Esophagus squamous epithelium (tissue), 5 donors: ENCODE results near the gene PFKM. TPM values are rescaled to one million over a fixed set of nuclear protein-coding genes. Genes with fewer than 3 reads are reported as not detected.
A peak's percentile ranks its signal among the peaks of the same experiment; 100 is the strongest.

Experiments used
- DNase-seq: peaks from one replicate; lab custom pipeline; 2025; lab: John Stamatoyannopoulos, UW
- H3K27ac ChIP-seq, 4 donors: fragments of 200-600 bp; sonication (generic); one replicate each; pipeline ENCODE4 v1.5.1; 2016 to 2019; ENCODE audit warnings: mild to moderate bottlenecking in 1 of 4
- H3K27me3 ChIP-seq, 4 donors: fragments of 200-600 bp; sonication (generic); 1 replicate in 3 of 4; 2 replicates in 1 of 4; pipeline versions ENCODE4 v1.5.1 to v1.6.0; 2017 to 2021; ENCODE audit warnings: antibody characterized with exemption in 1 of 4
- H3K36me3 ChIP-seq, 3 donors: fragments of 200-600 bp; sonication (generic); one replicate each; pipeline ENCODE4 v1.5.1; 2016 to 2019
- H3K4me1 ChIP-seq, 3 donors: fragments of 200-600 bp; sonication (generic); one replicate each; pipeline ENCODE4 v1.5.1; 2017 to 2019
- H3K4me3 ChIP-seq, 4 donors: fragments of 200-600 bp; sonication (generic); 1 replicate in 3 of 4; 2 replicates in 1 of 4; pipeline ENCODE4 v1.5.1; 2016 to 2019; ENCODE audit warnings: mild to moderate bottlenecking in 2 of 4, moderate library complexity in 1 of 4
- H3K9me3 ChIP-seq, 3 donors: fragments of 200-600 bp; sonication (generic); one replicate each; pipeline ENCODE4 v1.5.1; 2016 to 2019
- CTCF ChIP-seq, 6 experiments: fragments of 450-650 bp in 4 of 6; fragments of 200-600 bp in 2 of 6; sonication (generic) in 2 of 6; IDR thresholded peaks; one replicate each; pipeline ENCODE4 v1.5.1; 2016 to 2019; ENCODE audit warnings: antibody characterized with exemption in 6 of 6, mild to moderate bottlenecking in 4 of 6, moderate library complexity in 4 of 6
- POLR2A ChIP-seq, 4 donors: fragments of 450-650 bp; IDR thresholded peaks; one replicate each; pipeline ENCODE4 v1.6.1; 2017; ENCODE audit warnings: antibody characterized with exemption in 4 of 4, mild to moderate bottlenecking in 4 of 4, moderate library complexity in 3 of 4
- WGBS, 2 donors: methylation state at CpG; one replicate each; pipeline ENCODE4 v1.1.5; 2018; 5-methylcytosine and 5-hydroxymethylcytosine counted together
- intact Hi-C: fragments of 100-400 bp; cut with DNase I; formaldehyde crosslinking; loops from one replicate; pipeline ENCODE4 v1.15.0; 2022
- total RNA-seq, 4 donors: library from RNA; depleted of rRNA; stranded (reverse); fragments of >200 nt; gene quantifications; one replicate each; pipeline ENCODE4 v1.1.0, GENCODE V29; 2016
- donor health status: DM: yes; HTN: yes; CAD: no.

PFKM gene
- total RNA-seq, 4 donors from 2014 or later, result 13.0 to 40.9 (median 33.3) TPM

DNA sequence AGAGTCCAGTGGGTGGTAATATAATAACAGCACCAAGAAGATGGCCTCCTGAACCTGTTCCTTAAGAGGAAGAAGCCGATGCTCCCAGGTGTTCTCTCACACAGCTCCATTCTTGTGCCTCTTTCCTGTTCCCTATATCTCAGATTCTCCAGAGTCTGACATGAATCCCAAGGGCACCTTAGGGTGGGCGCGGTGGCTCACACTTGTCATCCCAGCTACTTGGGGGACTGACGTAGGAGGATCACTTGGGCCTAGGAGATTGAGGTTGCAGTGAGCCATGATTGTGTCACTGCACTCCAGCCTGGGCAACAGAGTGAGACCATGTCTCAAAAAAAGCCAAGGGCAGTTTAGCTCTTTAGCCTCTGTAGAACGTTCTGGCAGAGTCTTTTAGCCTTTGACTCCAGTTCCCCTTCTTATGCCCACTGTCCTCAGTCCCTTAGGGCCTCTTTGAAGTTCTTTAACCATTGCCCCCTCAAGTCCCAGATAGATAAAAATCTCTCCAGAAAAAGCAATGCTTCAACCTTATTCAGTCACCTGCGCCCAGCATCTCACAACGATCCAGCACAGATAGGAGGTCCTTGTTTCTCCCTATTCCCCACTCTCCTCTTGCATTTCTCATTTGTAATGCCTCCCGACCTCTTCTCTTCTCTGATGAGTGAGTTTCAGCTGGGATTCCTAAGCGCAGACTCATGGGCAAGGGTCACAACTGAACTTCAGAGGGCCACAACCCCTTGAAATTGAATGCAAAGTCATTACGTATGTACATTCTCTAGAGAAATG lies 68.9 kb downstream of the PFKM start:
- no peak for DNase-seq
- TF ChIP-seq POLR2A (IDR thresholded peaks at IDR 0.05) (no peak), CTCF (IDR thresholded peaks at IDR 0.05) (no peak)
- H3K4me3 ChIP-seq, result no peak overlapping the region
- H3K36me3 ChIP-seq, result no peaks in the 10 kb centered on the region
- intact Hi-C loops, result no loop called here
- no peak overlapping the region for H3K27ac ChIP-seq
- WGBS, 2 donors, result 76 to 84% methylated on average over 9 to 10 of the region's 10 CpGs
- H3K9me3 ChIP-seq, result no peaks in the 10 kb centered on the region
- peaks cover 22 to 80% (median 49%) of the 10 kb centered on the region in 3 donors for H3K4me1 ChIP-seq
- H3K27me3 ChIP-seq, result peaks cover 0 to 31% (median 2%) of the 10 kb centered on the region in 4 donors

DNA sequence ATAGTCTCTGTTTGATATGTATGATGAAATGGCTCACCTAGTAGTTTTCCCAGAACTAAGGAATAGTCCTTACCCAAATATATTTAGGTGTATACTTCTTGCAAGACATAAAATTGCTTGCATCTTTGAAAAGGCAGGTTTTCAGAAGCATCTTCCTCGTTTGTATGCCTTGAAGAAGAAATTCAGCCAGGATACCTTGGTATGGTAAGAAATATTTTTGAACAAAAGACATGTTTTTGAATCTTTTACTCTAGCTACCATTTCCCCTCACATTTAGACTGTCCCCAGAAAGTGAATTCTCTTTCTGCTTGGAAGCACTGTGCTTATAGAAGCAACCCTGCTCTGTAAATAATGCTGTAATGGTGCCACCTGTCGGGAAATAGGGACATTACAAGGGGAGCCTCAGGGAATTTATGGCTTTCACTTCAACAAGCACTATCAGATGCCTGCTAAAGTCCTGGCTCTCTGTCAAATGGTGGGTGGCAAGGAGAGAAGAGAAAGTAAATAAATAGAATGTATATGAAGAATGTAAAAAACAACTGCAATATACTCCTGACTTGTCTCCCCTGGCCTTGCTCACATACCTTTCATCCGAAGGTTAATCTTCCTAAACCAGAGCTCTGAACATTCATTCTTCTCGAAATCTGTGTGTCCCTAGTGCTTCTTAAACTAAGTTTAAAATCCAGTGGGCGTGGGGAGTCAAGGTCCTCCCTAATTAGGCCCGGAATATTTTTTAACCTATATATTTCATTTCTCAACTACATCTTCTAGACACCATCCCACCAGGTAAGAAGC lies 70.4 kb downstream of the PFKM start:
- WGBS, 2 donors, result 23 to 28% methylated on average over 6 of the region's 6 CpGs
- H3K9me3 ChIP-seq, result no peaks in the 10 kb centered on the region
- DNase-seq, result no peak

DNA sequence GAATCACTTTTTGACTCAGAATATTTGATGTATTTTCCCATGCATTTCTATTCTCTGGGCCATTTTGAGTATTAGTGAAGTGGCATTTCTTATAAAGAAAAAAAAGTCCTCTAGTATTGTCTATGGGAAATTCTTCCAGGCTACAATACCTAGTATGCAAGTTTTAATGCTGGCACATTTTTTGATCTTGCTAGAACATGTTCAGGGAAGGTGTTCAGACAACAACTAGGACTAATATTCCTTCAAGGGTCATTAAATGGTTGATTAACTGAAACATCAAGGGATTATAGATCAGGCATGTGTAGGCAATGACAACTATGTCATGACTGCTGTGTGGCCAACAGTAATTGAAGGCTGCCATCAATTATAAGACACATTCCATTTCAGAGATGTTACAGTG lies 71.9 kb downstream of the PFKM start:
- Histone ChIP-seq H3K9me3 (no peaks in the 10 kb centered on the region), H3K4me1 (peaks cover 11 to 77% (median 29%) of the 10 kb centered on the region in 3 donors), H3K4me3 (no peak overlapping the region), H3K36me3 (no peaks in the 10 kb centered on the region), H3K27ac (peak overlapping the region in 3 of 4 donors; percentile 21 to 69 (median 40)), H3K27me3 (peaks cover 0 to 1% (median 0%) of the 10 kb centered on the region in 4 donors)
- intact Hi-C loops, result no loop called here
- TF ChIP-seq POLR2A (IDR thresholded peaks at IDR 0.05) (no peak), CTCF (IDR thresholded peaks at IDR 0.05) (no peak)
- no peak for DNase-seq

More for the DNA sequence above, 70.4 kb downstream of the PFKM start:
- Histone ChIP-seq H3K36me3 (no peaks in the 10 kb centered on the region), H3K27ac (peak overlapping the region in 3 of 4 donors; percentile 33 to 69 (median 40)), H3K27me3 (peaks cover 0 to 17% (median 0%) of the 10 kb centered on the region in 4 donors), H3K4me1 (peaks cover 13 to 80% (median 36%) of the 10 kb centered on the region in 3 donors), H3K4me3 (no peak overlapping the region)
- TF ChIP-seq CTCF (IDR thresholded peaks at IDR 0.05), result peak; percentile 65 to 92 (median 88)
- TF ChIP-seq POLR2A (IDR thresholded peaks at IDR 0.05), result no peak
- intact Hi-C loops, result no loop called here

DNA sequence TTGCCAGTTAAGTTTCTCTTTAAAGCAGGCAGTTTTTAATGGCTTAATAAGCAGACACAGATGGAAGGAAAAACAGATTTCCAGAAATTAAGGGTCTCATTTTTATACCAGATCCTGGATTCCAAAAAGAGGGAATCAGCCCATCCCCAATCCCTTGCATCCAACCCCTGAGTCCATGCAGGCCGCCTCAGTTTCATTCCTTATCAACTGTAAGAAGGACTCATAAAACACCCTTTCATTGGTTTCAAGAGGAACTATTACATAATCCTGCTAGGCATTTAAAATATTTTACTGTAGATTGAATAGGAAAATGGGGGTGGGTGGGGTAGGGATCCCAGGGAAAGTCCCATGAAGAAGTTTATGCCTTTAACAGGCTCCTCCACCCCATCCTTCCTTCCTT lies 73.7 kb downstream of the PFKM start:
- intact Hi-C loops, result no loop called here
- Histone ChIP-seq H3K27me3 (no peaks in the 10 kb centered on the region), H3K4me3 (no peak overlapping the region), H3K27ac (peak overlapping the region in 3 of 4 donors; percentile 19 to 49 (median 41)), H3K9me3 (no peaks in the 10 kb centered on the region), H3K36me3 (no peaks in the 10 kb centered on the region), H3K4me1 (peaks cover 11 to 91% (median 29%) of the 10 kb centered on the region in 3 donors)
- no peak for DNase-seq
- 80 to 83% methylated on average over 1 of the region's 1 CpG for WGBS, 2 donors
- TF ChIP-seq POLR2A (IDR thresholded peaks at IDR 0.05) (no peak), CTCF (IDR thresholded peaks at IDR 0.05) (no peak)

DNA sequence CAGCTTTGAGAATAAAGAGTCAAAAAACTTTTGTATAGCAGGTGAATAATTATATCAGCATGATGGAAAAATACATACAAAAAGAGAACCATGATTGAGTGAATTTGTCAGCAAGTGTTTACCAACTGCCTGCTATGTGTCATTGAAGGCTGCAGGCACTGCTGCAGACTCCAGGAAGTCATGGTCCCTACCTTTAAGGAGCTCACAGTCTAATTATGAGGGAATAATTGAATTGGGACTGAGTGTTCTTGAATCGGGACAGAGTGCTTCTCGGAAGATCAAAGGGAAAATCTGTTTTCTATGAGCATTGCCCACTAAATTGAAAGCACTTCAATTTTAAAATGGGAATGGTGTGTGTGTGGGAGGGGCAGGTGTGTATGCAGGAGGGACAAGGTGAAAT lies 74.5 kb downstream of the PFKM start:
- H3K27ac ChIP-seq, result peak overlapping the region in 2 of 4 donors; percentile 41 to 49
- TF ChIP-seq POLR2A (IDR thresholded peaks at IDR 0.05) (no peak), CTCF (IDR thresholded peaks at IDR 0.05) (no peak)

More for the DNA sequence above, 74.5 kb downstream of the PFKM start:
- peaks cover 13 to 89% (median 29%) of the 10 kb centered on the region in 3 donors for H3K4me1 ChIP-seq
- no peaks in the 10 kb centered on the region for H3K36me3 ChIP-seq
- no peaks in the 10 kb centered on the region for H3K27me3 ChIP-seq
- no peaks in the 10 kb centered on the region for H3K9me3 ChIP-seq
- WGBS, 2 donors, result 29 to 63% methylated on average over 2 of the region's 2 CpGs
- intact Hi-C loops, result no loop called here
- H3K4me3 ChIP-seq, result no peak overlapping the region
- DNase-seq, result no peak
